NCI-H2227 (cell line): ENCODE measurements around the gene BTG4.

Experiments used
- DNase-seq: peaks from one replicate; lab custom pipeline; 2025; ENCODE audit not compliant: unreplicated experiment; lab: John Stamatoyannopoulos, UW

The BTG4 gene

DNA sequence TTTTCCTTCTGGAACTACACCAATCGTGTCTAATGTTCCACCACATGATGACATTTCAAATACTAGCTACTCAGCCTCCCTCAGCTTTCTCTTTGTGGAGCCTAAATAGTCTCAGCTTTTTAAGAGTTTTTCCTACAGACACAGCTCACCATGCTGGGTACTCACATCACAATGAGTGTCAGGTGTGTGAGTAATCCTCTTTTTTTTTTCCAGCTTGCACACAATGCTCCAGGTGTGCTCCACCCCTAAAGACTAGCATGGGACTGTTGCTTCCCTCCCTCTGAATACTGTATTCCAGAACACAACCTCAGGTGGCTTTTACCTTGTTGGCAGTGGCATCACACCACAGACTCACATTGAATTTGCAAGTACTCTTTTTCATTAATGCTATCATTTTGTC is 11.7 kb downstream of the BTG4 start:
- no peak for DNase-seq

DNA sequence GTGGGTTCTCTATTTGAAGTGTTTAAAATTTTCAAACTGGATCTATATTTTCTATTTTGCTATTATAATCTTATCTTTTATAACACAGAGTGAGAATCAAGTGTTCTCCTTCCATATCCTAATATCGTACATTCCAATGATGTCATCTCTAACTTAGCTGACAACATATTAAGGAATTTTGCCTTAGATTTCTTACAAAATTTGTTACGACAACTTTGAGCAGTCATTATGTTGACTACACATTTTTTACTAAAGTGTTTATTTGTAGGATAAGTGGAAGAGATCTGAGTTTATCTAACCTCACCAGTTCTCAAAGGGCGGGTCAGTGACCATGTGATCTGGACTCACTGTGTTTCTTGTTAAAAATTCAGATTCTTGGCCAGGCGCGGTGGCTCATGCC is 12.7 kb downstream of the BTG4 start:
- no peak for DNase-seq

DNA sequence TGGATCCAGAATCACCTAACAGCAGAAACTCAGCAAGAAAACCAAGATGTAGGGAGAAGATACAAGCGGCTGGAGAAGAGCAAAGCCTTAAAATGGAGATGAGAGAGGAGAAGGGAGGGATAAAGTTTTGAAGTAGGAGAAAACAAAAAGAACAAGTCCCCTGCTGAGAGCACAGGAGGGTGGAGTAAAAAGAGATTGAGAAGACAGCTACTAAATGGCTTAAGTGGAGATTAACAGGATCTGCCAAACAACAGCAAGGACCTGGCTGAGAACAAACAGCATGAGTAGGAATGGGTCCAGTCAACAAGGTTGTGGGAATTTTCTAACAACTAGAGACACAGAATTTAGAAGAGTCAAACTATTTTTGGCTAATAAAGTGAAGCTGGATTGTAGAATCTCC is 18.1 kb downstream of the BTG4 start:
- DNase-seq = no peak

DNA sequence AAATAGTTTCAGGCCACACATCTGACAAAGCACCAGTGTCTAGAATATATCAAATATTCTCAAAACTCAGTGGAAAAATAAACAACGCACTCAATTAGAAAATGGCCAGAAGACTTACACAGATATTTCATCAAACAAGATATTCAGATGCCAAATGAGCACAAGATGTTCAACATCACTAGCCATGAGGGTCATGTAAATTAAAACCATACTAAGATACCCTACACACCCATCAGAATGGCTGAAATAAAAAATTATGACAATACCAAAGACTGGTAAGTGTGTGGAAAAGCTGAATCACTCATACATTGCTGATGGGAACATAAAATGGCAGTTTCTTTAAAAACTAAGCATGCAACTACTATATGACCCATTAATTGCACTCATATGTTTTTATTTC is 21.7 kb downstream of the BTG4 start:
- no peak for DNase-seq

DNA sequence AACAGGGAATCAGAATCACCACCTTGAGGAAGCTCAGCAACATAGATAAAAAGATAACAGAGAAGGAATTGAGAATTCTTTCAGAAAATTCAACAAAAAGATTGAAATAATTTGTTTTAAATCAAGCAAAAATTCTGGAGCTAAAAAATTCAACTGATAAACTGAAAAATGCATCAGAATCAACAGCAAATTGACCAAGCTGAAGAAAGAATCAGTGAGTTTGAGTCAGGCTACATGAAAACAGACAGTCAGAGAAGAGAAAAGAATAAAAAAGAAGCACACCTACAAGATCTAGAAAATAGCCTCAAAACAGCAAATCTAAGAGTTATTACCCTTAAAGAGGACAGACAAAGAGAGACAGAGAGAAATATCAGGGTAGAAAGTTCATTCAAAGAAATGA is 28.8 kb downstream of the BTG4 start:
- DNase-seq = no peak

DNA sequence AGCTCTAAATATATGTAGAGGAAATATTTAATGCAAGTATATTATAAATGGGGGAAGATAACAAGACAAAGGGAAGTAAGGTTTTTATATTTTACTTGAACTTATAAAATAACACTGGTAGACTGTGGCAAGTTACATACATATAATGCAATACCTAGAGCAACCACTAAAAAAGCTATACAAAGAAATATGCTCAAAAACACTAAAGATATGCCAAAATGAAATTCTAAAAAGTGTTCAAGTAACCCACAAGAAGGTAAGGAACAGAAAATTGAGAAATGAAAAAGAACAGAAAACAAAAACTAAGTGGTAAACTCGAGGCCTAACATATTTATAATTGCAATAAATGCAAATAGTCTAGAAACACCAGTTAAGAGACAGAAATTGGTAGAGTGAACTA is 32.5 kb downstream of the BTG4 start:
- no peak for DNase-seq

DNA sequence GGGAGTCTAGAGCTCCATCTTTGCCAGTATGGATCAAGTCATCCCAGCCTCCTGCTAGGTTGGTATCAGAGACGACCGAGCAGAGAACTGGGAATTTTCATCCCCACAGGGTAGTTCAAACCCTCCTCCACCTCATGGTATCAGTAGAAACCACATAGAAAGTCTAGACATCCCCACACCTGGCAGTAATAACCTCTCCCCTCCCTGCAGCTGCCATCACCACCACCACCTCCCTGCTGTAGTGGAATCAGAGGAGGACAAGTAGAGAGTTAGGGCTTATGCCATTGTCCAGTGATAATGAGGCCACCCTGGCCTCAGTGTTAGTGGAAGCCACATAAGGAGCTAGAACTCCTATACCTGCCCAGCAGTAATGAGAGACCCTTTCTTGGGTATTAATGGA is 34.3 kb downstream of the BTG4 start:
- no peak for DNase-seq

DNA sequence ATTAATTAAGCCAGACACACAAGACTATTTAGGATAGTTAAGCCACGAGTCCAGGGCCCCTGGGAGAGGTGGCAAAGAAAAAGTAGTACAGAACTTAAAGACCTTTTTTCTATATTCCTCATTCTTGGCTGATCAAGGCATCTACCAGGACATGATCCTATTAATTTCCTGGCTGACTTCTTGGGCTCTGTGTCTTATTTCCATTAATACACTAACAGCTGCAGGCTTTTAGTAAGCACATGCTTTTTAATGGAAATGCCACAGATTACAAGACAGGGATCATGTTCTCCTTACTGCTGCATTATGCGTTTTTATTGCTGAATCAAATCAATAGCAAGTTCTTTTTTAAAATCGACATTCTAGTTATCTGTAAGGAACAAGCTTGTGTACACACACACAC is 35.2 kb downstream of the BTG4 start:
- DNase-seq = no peak

DNA sequence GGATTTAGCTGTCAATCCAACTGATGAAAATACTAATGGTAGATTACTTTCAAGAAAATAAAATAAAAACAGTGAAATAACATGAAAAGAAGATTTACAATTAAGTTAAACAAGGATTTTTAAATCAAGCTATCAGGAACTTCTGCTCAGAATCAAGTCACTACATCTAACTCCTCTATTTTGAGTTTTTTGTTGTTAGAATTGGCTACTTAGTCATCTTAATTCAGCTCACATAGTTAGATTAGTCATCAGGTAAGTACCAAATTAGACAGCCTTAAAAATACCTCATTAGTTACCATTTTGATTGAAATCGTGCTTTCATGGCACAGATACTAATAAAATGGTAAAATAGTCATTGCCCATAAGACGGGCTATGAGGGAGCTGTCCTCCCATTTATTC is 35.8 kb downstream of the BTG4 start:
- DNase-seq = no peak

DNA sequence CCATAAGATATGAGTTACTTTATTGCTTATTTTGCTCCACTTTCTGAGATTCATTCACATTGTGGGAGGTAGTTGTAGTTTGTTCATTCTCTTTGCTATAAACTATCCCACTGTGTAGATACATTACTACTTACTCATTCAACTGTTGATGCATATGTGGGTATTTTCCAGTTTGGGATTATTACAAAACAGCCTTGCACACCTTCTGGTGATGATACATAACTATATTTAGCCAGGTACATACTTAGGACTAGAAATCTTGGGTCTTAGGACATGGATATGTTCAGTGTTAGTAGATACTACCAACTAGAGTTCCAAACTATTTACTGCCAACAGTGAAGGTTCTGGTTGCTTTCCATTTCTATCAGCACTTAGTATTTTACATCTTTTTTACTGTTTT is 37.8 kb downstream of the BTG4 start:
- DNase-seq = no peak

DNA sequence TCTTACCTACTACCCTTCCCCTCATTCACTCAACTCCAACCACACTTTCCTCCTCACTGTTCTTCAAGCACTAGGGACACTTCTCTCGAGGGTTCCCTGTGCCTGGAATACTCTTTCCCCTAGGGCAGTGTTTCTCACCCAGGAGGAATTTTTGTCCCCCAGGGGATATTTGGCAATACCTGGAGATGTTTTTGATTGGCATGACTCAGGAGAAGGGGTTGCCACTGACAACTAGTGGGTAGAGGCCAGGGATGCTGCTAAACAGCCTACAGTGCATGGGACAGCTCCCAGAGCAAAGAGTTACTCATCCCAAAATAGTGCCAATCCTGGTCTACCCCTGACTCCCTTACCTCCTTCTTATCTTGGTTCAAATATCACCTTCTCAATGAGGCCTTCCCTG is 40.0 kb downstream of the BTG4 start:
- no peak for DNase-seq

DNA sequence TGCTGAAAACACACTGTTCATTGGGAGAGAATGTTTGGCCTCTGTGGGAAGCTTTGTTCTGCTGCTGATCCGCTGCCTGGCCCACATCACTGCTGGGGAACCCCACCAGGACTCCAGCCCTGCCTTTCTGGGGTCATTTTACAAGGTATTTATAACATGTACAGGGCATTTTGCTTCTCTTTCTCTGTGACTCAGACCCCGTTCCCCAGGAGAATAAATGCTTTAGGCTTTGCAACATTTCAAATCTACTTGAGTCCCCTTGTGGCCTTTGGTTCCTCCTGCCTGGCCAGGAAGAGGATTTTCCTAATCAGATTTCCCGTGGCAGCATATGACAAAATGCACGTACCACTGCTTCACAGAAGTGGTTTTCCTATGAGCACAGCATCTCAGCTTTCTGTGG is 43.0 kb downstream of the BTG4 start:
- no peak for DNase-seq

DNA sequence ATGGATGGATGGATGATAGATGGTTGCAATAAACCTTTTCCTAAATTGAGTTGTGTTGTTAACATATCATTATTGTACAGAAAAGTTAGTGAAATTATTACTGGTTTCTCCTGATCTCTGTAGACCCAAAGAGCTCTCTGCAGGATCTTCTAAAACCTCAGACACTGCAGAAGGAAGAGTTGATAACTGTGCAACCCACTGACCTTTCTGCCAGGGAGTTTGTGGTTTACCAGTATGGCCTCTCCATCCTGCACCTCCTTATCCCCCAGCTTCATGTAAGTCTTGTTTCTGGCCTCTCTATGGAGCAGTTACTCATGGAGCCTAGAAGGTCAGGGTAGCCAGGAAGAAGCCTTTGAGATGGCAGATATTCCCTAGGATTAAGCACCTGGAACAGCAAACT is 45.6 kb downstream of the BTG4 start:
- DNase-seq = no peak

DNA sequence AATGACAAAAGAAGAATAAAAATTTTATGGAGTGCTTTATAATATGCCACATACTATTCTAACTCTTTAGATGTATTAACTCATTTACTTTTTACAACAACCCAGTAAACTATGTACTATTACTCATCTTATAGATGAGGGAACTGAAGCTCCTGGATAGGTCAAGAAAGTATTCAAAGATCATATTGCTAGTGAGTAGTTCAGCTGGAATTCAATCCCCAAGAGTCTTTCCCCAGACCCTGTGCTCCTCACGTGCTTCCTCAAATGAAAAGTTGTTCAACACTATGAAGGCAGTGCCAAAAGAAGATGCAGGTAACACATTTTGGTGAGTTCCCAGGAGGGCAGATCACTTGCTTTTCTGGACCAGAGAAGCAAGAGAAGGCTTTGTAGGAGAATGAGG is 46.8 kb downstream of the BTG4 start:
- DNase-seq = no peak

DNA sequence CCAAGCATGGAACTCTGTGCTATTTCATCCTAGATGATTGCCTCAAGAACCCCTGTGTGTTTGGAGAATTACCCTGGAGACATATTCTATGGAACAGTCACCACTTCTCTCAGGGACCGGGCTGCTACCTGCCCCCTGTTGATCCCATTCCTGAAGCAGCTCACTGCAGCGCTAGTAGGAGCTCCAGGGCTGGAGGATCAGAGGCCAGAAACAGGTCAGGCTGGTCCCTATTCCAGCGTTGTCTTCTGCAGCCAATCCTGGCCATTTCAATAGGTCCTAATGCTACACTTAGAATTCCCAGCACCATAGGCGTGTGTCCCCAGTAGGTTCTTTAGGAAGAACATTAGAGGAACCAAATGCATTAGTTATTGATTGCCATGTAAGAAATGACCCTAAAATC is 48.9 kb downstream of the BTG4 start:
- DNase-seq = no peak

DNA sequence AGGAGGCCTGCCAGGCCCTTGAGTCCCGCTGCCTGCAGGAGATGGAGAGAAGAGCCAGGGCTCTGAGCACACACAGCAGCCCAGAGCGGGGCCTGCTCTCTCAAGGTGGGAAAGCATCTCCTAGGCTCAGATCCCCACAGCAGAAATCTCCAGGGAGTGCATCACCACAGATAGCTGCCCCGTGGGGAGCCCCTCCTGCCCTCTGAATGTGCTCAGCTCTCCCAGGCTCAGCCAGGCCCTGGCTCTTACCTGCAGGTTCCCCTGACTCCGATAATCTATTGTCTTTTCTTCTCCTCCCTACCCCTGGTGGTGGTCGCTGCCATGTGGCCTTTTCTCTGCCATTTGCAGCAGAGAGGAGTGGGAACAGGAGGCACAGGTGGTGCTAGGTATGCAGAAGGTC is 49.9 kb downstream of the BTG4 start:
- DNase-seq = no peak

DNA sequence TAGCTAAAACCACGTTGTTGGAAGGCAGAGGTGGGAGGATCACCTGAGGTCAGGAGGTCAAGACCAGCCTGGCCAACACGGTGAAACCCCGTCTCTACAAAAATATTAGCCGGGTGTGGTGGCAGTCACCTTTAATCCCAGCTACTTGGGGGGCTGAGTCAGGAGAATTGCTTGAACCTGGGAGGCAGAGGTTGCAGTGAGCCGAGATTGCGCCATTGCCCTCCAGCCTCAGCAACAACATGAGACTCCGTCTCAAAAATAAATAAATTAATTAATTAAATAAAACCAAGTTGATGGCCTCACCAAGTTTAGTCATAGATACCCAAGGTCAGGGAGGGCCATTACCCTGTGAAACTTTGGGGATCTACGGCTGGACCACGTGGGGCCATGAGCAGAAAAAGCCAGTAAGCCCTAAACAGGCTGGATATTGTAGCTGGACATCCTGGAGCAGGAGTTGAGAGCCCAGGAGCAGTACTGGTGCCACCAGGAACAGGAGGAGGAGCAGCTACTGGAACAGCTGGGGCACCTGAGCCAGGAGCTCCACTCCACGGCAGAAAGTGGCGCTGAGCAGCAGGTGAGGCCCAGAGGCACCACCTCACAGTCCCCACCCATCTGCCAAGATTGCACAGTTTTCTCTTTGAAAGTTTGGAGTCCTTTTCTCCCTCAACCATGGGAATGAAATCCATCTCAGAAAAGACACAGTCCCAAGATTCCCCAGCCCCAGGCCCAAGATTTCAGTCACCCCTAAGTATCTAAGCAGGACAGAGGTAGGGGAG is 50.5 kb downstream of the BTG4 start:
- DNase-seq = no peak

DNA sequence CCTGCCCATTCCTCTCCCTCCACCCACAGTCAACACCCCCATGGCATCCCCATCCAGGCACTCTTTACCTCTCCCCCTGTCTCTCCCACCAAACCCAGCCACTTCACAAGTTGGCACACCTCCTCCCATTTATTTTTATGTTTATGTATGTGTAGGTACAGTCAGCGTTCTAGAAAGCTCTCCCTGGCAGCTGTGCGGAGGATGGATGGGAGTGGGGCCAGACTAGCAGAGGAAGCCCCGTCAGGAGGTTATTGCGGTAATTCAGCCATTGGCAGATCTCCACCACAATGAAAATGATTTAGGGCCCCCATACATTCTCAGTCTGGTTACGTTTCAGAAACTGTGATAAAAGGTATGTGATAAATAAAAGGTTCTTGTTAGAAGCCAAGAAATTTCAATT is 51.3 kb downstream of the BTG4 start:
- no peak for DNase-seq

DNA sequence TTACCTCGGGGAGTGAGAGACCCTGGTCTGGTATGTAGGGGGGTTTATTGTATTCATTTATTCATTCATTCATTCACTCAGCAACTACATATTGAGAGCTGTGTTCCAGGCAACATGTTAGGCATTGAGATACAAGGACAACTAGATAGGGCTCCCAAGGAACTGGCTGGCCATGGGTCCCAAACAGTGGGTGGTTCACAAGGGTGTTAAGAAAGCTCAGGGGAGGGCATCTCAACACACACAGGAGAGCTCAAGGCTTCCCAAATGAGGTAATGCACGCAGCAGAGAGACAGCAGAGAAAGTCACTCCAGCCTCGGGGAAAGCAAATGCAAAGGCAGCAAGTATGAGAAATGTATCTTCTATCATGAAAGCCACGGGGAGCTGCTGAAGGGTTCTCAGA is 51.8 kb downstream of the BTG4 start:
- DNase-seq = no peak

DNA sequence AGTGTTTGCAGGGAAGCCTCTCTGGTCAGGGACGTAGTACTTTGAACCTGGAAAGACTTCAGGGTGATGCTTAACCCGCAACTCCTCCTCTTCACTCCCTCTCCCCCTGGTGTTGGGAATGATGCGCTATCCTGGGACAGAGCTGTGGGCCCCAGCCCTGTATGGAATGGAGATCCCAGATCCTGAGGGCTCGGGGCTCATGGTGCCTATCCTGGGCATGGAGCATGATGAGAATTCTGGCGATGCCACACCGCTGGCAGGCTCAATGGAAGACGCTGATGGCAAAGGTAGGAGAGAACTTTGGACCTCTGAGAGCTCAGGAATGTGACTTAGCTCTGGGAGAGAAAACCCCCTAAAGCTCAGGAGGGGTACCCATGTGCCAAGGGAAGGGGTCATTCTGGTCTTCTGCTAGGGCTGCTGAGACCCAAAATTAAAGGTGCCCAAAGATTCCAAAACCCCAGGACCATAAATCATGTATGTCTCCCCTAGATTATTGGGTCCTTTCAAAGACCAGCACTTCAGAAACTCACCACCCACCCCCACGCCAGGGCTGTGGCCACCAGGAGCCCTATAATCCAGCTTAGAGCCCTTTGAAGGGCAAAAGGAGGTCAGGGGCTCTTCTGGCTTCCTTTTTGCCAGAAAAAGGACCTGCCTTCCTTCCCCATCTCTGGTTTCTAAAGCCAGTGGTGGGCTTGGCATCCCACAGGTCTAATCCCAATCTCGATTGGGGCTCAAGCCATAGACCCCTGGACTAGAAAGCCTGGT is 52.5 kb downstream of the BTG4 start:
- DNase-seq = no peak

DNA sequence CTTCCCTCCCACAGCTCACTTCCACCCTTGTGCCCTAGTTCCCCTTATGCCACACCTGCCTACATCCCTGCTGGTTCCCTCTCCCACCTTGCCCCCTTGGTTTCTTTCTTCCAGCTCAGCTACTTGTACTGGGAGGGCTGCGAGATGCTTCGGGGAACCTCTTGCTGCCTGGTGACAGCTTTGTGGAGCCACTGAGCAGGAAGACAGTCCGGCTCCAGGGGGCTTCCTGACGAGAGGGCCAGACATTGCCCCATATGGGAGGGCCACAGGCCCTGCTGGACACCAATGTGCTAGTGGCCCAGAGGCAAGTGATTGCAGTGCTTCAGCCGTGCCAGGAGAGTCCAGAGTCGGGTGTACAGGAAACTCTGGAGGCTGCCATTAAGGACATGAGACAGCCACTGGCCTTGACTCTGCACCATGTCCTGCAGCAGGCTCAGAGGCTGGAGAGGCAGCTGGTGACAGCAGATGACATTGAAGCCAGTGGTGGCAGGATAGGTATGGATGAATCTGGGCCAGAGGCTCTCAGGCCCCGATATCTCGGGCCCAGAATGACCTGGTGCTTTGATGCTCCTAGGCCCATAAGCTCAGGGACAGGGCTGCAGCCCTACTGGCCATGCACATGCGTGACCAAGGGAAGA is 54.3 kb downstream of the BTG4 start:
- no peak for DNase-seq
